ENCODE results near the gene FBLN2. TPM values are rescaled to one million over a fixed set of nuclear protein-coding genes. Genes with fewer than 3 reads are reported as not detected.

The FBLN2 gene
- total and polyA plus RNA-seq, 7 donors, result 12.8 to 59.4 (median 24.9) TPM

DNA sequence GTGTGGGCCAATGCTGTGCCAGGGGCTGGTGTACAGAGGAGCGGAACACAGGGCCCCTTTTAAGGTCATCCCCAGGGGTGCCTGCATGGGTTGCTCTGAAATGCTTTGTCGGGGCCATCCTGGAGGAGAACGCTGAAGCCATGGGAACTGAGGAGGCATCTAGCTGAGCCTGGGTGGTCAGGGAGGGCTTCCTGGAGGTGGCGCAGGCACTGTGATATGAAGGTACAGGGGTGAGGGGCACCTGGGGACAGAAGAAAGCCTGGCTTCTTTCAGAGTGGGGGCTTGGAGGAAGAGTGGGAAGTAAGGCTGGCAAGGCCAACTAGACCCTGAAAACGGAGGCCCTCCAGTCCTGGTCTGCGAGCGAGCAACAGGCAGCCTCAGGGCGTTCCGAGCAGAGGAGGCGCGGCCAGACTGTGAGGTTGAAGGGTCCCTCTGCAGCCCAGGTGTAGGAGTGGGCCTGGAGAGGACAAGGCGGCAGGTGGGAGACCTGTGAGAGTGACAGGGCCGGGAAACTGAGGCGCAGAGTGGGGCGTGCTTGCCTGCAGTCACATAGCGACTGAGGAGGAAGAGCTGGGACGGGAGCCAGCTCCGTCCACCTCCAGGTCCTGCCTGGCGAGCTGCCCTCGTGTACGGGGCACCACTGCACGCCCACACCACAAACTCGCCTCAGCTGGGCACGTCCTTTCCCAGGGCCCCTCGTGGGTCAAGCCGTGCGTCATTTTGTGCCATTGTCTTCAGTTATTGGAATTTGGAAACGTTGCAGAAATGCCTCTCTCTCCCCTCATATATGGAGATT lies 4.1 kb downstream of the FBLN2 start:
- peaks cover 0 to 26% (median 7%) of the 10 kb centered on the region in 3 donors for H3K27me3 ChIP-seq (ENCODE audit: insufficient read depth in 3 of 3, low read length in 2 of 3)
- H3K4me3 ChIP-seq, result no peak overlapping the region
- TF ChIP-seq, protein P1, sequence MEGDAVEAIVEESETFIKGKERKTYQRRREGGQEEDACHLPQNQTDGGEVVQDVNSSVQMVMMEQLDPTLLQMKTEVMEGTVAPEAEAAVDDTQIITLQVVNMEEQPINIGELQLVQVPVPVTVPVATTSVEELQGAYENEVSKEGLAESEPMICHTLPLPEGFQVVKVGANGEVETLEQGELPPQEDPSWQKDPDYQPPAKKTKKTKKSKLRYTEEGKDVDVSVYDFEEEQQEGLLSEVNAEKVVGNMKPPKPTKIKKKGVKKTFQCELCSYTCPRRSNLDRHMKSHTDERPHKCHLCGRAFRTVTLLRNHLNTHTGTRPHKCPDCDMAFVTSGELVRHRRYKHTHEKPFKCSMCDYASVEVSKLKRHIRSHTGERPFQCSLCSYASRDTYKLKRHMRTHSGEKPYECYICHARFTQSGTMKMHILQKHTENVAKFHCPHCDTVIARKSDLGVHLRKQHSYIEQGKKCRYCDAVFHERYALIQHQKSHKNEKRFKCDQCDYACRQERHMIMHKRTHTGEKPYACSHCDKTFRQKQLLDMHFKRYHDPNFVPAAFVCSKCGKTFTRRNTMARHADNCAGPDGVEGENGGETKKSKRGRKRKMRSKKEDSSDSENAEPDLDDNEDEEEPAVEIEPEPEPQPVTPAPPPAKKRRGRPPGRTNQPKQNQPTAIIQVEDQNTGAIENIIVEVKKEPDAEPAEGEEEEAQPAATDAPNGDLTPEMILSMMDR (IDR thresholded peaks at IDR 0.05), result no peak
- ATAC-seq, result no peak
- whole genome bisulfite sequencing, 3 donors, result 66 to 70% (median 69%) methylated on average over 28 of the region's 28 CpGs
- H3K36me3 ChIP-seq (ENCODE audit: insufficient read depth in 1 of 2, low read depth in 1 of 2), result no peaks in the 10 kb centered on the region
- H3K27ac ChIP-seq, result no peak overlapping the region
- intact Hi-C loops (cut with DNase I), result no loop called here
- H3K4me1 ChIP-seq, result no peaks in the 10 kb centered on the region
- peak in 1 of 2 donors; percentile 51 for DNase-seq
- no peaks in the 10 kb centered on the region for H3K9me3 ChIP-seq

DNA sequence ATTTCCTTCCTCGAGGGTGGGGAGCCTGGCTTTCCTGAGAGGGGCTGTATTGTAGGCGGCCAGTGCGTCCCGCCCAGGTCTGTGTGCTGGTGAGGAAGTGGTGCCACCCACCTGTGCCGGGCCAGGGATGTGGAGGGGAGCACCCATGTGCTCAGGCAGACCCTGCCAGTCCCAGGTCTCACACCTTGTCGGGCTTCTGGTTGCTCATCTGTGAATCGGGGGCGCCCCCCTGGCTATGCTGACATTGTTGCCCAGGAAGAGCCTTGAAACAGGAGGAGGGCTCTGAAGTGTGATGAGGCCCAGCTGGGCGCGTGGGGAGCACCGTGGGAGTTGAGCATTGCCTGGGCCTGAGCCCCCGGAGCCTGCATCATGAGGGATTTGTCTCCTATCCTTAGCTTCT lies 4.8 kb downstream of the FBLN2 start:
- Histone ChIP-seq H3K4me3 (no peak overlapping the region), H3K9me3 (no peaks in the 10 kb centered on the region), H3K27ac (peak overlapping the region; percentile 30), H3K36me3 (ENCODE audit: insufficient read depth in 1 of 2, low read depth in 1 of 2) (no peaks in the 10 kb centered on the region), H3K4me1 (no peaks in the 10 kb centered on the region), H3K27me3 (ENCODE audit: insufficient read depth in 3 of 3, low read length in 2 of 3) (peaks cover 0 to 20% (median 5%) of the 10 kb centered on the region in 3 donors)
- ATAC-seq (no peak), DNase-seq (peak in 1 of 2 donors; percentile 53)
- intact Hi-C loops (cut with DNase I), result no loop called here
- TF ChIP-seq, protein P1 (IDR thresholded peaks at IDR 0.05), result no peak
- WGBS, 3 donors, result 68 to 83% (median 74%) methylated on average over 12 of the region's 12 CpGs

DNA sequence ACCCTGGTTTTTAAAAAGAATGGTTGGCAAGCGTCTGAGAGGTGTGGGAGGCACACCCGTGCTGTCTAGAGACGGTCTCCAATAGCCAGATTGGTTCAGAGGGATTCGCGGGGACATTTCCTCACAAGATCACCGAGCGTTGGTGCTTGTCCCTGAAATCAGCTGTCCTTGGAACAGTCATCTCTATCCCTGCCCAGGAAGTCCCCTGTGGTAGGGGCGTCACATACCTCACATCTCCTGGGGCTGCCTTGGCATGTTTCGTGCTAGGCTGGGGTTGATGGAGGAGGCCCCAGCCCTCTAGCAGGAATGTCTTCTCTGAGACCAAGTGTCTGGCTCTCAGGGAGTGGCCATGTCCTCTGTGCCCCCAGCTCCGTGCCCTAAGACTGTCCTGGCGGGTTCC lies 6.8 kb downstream of the FBLN2 start:
- H3K4me1 ChIP-seq, result no peaks in the 10 kb centered on the region
- no peaks in the 10 kb centered on the region for H3K36me3 ChIP-seq (ENCODE audit: insufficient read depth in 1 of 2, low read depth in 1 of 2)
- H3K9me3 ChIP-seq, result no peaks in the 10 kb centered on the region
- 62 to 76% (median 65%) methylated on average over 11 of the region's 11 CpGs for WGBS, 3 donors
- TF ChIP-seq, protein P1 (IDR thresholded peaks at IDR 0.05), result no peak
- no peak overlapping the region for H3K27ac ChIP-seq
- intact Hi-C loops (cut with DNase I), result no loop called here
- ATAC-seq (peak in 1 of 4 donors; percentile 42), DNase-seq (peak in 1 of 2 donors; percentile 61)
- peaks cover 0 to 7% (median 0%) of the 10 kb centered on the region in 3 donors for H3K27me3 ChIP-seq (ENCODE audit: insufficient read depth in 3 of 3, low read length in 2 of 3)
- H3K4me3 ChIP-seq, result no peak overlapping the region

DNA sequence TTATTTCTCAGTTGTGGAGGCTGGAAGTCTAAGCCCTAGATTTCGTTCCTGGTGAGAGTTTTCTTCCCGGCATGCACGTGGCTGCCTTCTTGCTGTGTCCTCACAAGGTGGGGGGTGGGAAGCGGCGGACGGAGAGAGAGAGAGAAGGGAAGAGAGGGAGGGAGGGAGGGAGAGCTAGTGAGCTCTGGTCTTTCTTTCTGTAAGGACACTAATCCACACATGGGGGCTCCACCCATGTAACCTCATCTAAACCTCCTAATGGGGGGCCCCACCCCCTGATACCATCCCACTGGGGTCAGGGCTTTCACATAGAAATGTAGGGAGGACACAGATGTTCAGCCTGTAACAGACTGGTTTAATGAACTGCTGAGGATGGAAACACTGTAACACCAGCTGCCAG lies 7.3 kb downstream of the FBLN2 start:
- Histone ChIP-seq H3K4me1 (no peaks in the 10 kb centered on the region), H3K36me3 (ENCODE audit: insufficient read depth in 1 of 2, low read depth in 1 of 2) (no peaks in the 10 kb centered on the region), H3K27ac (no peak overlapping the region), H3K9me3 (no peaks in the 10 kb centered on the region), H3K27me3 (ENCODE audit: insufficient read depth in 3 of 3, low read length in 2 of 3) (peaks cover 0 to 7% (median under 1%) of the 10 kb centered on the region in 3 donors), H3K4me3 (no peak overlapping the region)
- WGBS, 3 donors, result 28 to 42% (median 37%) methylated on average over 3 to 6 of the region's 6 CpGs
- TF ChIP-seq, protein P1 (IDR thresholded peaks at IDR 0.05), result no peak
- peak in 1 of 4 donors; percentile 31 for ATAC-seq
- DNase-seq, result peak in 1 of 2 donors; percentile 57
- intact Hi-C loops (cut with DNase I), result no loop called here
